ENCODE data around the gene D2HGDH. TPM values are rescaled to one million over a fixed set of nuclear protein-coding genes. Genes with fewer than 3 reads are reported as not detected.

The D2HGDH gene
- total and polyA plus RNA-seq, 9 of the 15 experiments (the other 6 are each of a cell fraction or from before 2014, with no cell fraction given), result 0.39 to 30.8 (median 10.3) TPM

- H3K9me1 ChIP-seq (ENCODE audit: control insufficient read depth, insufficient read depth, low read length), result no peaks in the 10 kb centered on the region
- peaks cover 69% of the 10 kb centered on the region; the same call in 2 of the 3 replicates for H3K36me3 ChIP-seq (ENCODE audit: control insufficient read depth, insufficient read depth, low read length)
- peak in 1 of 4 experiments; percentile 2 for DNase-seq (ENCODE audit: extremely low read depth in 1 of 4, low spot score in 3 of 4)
- H3K4me1 ChIP-seq (replicated peaks in 1 of 2; ENCODE audit: control insufficient read depth in 2 of 2, insufficient read depth in 2 of 2, low read length in 2 of 2), result no peaks in the 10 kb centered on the region; a peak in 1 of 5 replicates
- WGBS (ENCODE audit: insufficient coverage, low coverage, missing lambda C conversion rate), result 90% methylated on average over 4 of the region's 16 CpGs
- no TSS peak for BruUV-seq (replicated peaks)
- intact Hi-C loops (cut with micrococcal nuclease) (no loop called here), in situ Hi-C loops (cut with MboI) (no loop called here)
- ChIA-PET CTCF (ENCODE audit: low intra/inter-chr PET ratio) (no interaction called here), POLR2A (no interaction called here)
- H3K27ac ChIP-seq (ENCODE audit: extremely low read depth, low read depth, low read length), result no peak overlapping the region
- ATAC-seq, result no peak
- no peak overlapping the region for H3K4me3 ChIP-seq
- no peaks in the 10 kb centered on the region for H3K27me3 ChIP-seq (ENCODE audit: control insufficient read depth in 2 of 2, insufficient read depth in 2 of 2, low read length in 2 of 2)
- H3K9me3 ChIP-seq (replicated peaks; ENCODE audit: control insufficient read depth, insufficient read depth, low read depth, low read length), result no peaks in the 10 kb centered on the region
- H3K4me2 ChIP-seq (ENCODE audit: insufficient read depth, low read length), result no peak overlapping the region
- H3K79me2 ChIP-seq (ENCODE audit: control insufficient read depth, insufficient read depth, low read length), result no peaks in the 10 kb centered on the region
- H2AFZ ChIP-seq (ENCODE audit: low read depth, low read length), result no peak overlapping the region
- FAIRE-seq, result no peak
- TF ChIP-seq PYGO2 (tag; IDR thresholded peaks at IDR 0.05), result no peak
- no peak for TF ChIP-seq SRSF7 (optimal IDR thresholded peaks at IDR 0.05; ENCODE audit: low read depth, low read length)
- no peak for TF ChIP-seq HOXB6 (CRISPR knock-in tag; IDR thresholded peaks at IDR 0.05; ENCODE audit: borderline replicate concordance)
- no peak for TF ChIP-seq MCM3 (IDR thresholded peaks at IDR 0.05)
- TF ChIP-seq MNT (conservative IDR thresholded peaks at IDR 0.05), result no peak
- TF ChIP-seq ZNF253 (CRISPR knock-in tag; conservative IDR thresholded peaks at IDR 0.05), result no peak
- no peak overlapping the region for H3K9ac ChIP-seq (ENCODE audit: insufficient read depth in 1 of 2, low read depth in 2 of 2, low read length in 2 of 2)
- H4K20me1 ChIP-seq (replicated peaks; ENCODE audit: control insufficient read depth, insufficient read depth, low read length), result no peaks in the 10 kb centered on the region
These were observed 15.3 kb upstream of the D2HGDH start for GRCh38 chr2:241719093-241719492.
